Hepatocyte (in vitro differentiated cells): ENCODE measurements around the gene HSD17B8.

Source experiments
- EZH2 ChIP-seq: fragments of 200-600 bp; sonication (generic); IDR thresholded peaks from 2 replicates; pipeline ENCODE4 v1.6.1; 2016; ENCODE audit warnings: antibody characterized with exemption, mild to moderate bottlenecking, borderline replicate concordance
- EZH2phosphoT487 ChIP-seq: fragments of 200-600 bp; sonication (generic); IDR thresholded peaks from one replicate; pipeline ENCODE4 v1.6.1; 2018; ENCODE audit warnings: antibody characterized with exemption, mild to moderate bottlenecking, low read depth, moderate library complexity; ENCODE audit not compliant: unreplicated experiment, severe bottlenecking
- TF ChIP-seq, protein P1 (sequence below): fragments of 200-600 bp; sonication (generic); IDR thresholded peaks from 2 replicates; pipeline ENCODE4 v1.5.1; 2016; ENCODE audit warnings: antibody characterized with exemption, mild to moderate bottlenecking; ENCODE audit not compliant: poor library complexity

DNA sequence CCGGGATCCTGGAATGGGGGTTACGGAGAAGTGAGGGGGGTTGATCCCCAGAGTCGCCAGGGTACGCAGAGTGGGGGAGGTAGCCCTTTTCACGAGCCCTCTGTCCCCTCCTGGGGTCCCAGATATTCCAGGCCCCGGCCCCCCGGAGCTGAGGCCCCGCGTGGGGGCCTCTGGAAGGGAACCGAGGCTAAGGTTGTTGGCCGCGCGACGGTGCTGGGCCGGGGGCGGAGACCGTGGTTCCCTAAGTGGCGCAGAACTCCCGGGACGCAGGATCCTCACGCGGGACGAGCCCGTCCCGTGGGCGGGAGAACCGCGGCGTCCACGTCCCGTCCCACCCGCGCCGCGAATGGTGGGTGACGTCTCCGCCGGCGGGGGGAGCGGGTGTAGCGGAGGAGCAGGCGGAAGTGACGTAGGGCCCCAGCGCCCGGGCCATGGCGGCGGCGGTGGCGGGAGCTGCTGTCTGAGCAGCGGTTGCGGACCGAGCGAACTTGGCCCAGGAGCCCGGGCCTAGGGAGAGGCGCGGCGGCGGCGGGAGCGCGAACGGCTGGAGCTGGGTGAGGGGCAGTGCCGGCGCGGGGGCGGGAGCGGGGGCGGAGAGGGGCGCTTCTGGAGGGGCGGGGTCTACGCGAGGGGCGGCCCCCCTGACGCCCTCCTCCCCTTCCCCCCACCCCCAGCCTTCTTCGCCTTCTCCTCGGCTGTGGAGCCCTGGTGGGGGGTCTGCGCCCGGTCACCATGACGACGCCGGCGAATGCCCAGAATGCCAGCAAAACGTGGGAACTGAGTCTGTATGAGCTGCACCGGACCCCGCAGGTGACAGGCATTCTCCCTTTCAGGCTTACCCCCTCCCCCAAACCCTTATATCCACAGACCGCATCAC is 3.9 kb downstream of the HSD17B8 start, which contains the start of gene RING1:
- TF ChIP-seq, protein P1, sequence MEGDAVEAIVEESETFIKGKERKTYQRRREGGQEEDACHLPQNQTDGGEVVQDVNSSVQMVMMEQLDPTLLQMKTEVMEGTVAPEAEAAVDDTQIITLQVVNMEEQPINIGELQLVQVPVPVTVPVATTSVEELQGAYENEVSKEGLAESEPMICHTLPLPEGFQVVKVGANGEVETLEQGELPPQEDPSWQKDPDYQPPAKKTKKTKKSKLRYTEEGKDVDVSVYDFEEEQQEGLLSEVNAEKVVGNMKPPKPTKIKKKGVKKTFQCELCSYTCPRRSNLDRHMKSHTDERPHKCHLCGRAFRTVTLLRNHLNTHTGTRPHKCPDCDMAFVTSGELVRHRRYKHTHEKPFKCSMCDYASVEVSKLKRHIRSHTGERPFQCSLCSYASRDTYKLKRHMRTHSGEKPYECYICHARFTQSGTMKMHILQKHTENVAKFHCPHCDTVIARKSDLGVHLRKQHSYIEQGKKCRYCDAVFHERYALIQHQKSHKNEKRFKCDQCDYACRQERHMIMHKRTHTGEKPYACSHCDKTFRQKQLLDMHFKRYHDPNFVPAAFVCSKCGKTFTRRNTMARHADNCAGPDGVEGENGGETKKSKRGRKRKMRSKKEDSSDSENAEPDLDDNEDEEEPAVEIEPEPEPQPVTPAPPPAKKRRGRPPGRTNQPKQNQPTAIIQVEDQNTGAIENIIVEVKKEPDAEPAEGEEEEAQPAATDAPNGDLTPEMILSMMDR = no peak
- TF ChIP-seq EZH2 (no peak), EZH2phosphoT487 (no peak)
